NCI-H2107 treated with DMSO at 0.1 percent for 48 hours (cell line): ENCODE data around the gene FRYL.

Experiments
- DNase-seq: peaks from one replicate; lab custom pipeline; 2025; ENCODE audit not compliant: unreplicated experiment; lab: John Stamatoyannopoulos, UW

FRYL gene

DNA sequence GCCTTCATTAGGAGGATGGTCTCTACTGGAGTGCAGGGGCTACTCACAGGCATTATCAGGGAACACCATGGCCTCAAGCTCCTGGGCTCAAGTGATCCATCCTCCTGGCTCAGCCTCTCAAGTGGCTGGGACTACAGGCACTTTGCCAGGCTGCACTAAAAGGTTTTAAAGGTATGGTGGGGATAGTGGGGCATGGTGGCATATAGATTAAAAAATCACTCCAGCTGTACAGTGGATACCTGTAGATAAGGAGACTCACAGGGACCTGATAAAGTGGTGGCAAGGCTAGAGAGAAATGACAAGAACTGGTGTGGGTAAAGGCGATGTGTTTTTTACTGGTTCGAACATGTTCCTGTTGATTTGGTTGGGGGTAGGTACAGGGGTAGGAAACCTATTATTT is 284.1 kb downstream of the FRYL start:
- DNase-seq, result no peak

GRCh38 chr4:48493452-48494100 is 286.5 kb downstream of the FRYL start:
- peak; percentile 80 for DNase-seq

DNA sequence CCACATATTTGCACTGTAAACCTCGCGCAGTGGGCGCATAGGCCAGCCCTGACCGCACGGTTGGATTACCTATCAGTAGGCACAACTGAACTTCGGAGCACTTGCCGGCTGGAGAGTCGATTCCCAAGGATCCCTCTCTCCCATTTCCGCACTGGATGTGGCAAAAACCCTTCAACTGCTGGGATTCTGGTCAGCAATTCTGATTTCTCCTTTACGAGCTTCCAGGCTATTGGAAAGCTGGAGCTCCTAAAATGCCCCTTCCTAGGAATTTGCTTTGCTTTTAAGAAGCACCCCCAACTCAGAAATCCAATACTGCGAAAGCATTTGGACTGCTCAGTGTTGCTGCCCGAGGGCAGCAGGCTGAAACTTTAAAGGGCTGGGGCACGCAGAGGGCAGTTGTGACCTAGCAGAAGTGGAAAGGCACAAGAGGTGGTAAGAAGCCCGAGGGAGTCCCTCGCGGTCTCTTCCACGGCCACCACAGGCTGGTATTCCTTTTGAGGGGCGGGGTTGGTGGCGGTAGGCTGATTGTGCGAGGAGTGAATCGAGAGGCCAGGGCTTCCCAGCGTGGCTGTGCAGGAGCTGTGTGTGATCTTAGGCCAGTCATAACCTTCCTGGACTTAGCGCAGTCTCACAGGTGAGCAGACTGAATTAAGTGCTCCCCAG is 288.4 kb downstream of the FRYL start:
- DNase-seq, result no peak

DNA sequence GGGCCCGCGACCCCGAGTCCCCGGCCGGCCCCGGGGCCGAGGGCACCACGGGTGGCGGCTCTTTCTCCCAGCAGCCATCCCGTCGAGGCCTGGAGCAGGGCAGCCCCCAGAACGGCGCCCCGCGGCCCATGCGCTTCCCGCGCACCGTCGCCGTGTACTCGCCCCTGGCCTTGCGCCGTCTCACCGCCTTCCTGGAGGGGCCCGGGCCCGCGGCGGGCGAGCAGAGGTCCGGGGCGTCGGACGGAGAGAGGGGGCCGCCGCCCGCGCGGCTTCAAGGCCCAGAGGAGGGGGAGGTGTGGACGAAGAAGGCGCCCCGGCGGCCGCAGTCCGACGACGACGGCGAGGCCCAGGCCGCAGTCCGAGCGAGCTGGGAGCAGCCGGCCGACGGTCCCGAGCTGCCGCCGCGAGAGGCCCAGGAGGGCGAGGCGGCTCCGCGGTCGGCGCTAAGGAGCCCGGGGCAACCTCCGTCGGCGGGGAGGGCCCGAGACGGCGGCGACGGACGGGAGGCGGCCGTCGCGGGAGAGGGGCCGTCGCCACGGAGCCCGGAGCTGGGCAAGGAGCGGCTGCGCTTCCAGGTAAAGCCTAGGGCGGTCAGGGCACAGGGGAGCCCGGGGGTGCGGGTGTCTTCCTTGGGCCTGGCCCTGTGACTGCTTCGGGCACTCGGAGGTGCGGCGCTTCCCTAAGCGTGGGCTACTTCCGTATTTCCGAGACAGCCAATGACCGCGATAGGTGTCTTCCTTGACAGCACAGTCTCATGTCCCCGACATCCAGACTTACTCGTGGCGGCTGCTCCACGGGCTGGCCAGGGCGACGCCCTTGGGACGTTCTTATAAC is 289.2 kb downstream of the FRYL start:
- no peak for DNase-seq

- DNase-seq, result no peak
Observed at GRCh38 chr4:48490012-48490679, 289.9 kb downstream of the FRYL start, which contains the start of gene ZAR1. ZAR1 (plus strand) TSS chr4:48490252; CDS start chr4:48490292, 40 bp downstream.

GRCh38 chr4:48489683-48490011 is 290.4 kb downstream of the FRYL start:
- DNase-seq, result no peak

DNA sequence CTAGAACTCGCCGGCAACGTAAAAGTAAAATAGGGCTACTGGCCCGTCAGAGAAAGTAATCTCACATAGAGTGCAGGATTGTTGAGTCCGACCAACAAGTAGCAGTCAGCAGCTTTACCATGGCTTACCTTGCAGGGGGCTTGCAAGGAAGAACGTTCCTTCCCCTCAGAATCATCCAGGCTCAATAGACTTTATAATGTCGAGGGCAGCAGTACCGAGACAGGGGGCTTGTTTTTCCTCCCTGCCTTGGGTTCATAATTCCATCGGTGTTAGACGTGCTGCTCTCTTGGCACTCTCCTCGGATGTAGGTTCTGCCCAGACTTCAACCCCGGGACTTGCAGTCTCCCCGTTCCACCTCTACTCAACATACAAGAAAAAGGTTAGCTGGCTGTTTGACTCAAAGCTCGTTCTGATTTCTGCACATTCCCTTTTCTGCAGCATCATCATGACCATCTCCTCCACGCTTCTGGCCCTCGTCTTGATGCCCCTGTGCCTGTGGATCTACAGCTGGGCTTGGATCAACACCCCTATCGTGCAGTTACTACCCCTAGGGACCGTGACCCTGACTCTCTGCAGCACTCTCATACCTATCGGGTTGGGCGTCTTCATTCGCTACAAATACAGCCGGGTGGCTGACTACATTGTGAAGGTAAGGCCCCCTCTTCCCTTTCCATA is 295.4 kb downstream of the FRYL start:
- no peak for DNase-seq

DNA sequence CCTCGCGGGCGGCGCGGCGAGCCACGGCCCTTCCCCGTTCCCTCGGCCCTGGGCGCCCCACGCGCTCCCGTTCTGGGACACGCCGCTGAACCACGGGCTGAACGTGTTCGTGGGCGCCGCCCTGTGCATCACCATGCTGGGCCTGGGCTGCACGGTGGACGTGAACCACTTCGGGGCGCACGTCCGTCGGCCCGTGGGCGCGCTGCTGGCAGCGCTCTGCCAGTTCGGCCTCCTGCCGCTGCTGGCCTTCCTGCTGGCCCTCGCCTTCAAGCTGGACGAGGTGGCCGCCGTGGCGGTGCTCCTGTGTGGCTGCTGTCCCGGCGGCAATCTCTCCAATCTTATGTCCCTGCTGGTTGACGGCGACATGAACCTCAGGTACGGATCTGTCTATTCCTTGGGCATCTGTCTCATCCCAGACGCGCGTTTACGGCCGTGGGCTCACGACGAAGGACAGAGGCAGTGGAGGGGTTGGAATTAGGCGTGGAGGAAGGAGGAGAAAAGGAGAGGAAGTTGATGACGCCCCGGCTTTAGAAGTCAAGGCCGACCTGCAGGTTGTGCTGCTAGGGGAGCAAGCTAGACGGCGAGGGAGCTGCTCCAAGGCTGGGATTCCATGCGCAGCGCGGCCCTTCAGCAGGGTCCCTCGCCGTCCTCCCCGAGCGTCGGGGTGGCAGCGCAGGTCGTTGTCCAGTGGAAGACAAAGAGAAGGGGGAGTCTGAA is 296.1 kb downstream of the FRYL start:
- no peak for DNase-seq

GRCh38 chr4:48483006-48483776 is 296.9 kb downstream of the FRYL start, which contains the start of gene SLC10A4:
SLC10A4 (plus strand) TSS chr4:48483343; CDS start chr4:48483562, 219 bp downstream.
- peak; percentile 47 for DNase-seq

DNA sequence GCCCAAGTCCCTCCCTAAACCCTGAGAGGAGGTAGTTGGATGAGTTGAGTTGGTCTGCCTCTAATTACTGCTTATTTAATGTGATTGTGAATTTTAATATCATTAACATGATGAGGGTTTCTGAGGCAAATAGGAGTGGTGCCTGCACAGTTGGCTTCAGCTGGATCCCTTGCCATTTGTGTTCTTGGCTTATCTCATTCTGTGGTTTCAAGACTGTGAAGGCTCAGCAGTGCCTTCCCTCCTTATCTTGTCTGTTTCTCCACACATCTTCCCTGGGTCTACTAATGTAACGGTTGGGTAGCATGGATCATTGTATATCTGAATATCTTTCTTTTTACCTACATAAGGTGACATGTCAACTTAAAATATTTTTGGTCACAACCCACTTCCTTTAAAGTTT is 298.5 kb downstream of the FRYL start:
- DNase-seq, result no peak

- no peak for DNase-seq
Observed at GRCh38 chr4:48478273-48478672, 301.8 kb downstream of the FRYL start.

DNA sequence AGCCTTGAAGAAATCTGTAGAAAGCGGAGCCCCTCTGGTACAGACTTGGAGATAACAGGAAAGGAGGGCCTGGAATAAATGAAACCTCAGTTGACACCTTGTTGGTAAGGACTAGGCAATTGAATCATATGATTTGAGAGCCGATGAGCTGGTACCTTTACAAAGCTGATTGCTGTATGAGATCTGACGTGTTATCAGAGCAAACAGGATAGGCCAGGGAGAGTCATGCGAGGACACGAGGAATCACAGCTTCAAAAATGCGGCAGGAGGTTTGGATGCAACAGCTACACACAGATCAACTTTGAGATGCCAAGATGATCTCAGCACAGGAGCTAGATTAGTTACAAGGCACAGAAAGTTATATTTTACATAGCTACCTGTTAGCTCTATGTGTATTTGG is 304.3 kb downstream of the FRYL start:
- no peak for DNase-seq

DNA sequence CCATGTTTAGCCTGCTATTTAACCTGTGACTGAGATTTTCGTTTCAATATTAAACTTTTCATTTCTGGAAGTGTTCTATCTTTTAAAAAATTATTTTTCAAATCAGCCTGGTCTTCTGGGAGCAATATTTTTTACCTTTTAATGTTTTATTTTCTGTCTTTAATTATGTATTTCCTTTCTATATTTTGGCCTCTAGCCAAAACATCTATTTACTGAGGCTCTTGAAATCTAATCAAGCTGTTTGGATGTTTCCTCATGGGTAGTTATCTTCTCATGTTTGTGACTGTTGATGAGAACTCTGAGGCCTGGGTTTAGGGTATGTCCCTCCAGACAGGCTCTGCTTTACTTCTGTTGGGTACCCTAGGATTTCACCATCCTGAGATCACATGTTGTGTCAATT is 307.3 kb downstream of the FRYL start:
- DNase-seq, result no peak

DNA sequence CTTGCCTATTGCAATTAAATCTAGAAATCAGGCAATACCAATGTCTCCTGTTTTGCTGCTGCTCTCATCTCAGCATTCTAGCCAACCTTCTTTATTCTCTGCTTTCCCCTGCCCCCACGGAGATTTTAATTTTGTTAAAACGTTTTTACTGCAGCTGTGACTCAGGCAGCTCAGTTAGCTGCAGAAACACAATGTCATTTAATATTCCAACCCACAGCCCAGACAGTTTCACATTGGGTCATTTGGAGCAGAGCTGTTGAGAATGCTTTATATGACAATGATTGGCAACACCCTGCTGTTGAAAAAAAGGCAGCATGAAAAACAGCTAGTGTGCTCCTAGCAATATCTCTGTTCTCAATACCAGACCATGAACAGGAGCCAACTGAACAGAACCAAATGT is 309.5 kb downstream of the FRYL start:
- DNase-seq, result peak; percentile 49

DNA sequence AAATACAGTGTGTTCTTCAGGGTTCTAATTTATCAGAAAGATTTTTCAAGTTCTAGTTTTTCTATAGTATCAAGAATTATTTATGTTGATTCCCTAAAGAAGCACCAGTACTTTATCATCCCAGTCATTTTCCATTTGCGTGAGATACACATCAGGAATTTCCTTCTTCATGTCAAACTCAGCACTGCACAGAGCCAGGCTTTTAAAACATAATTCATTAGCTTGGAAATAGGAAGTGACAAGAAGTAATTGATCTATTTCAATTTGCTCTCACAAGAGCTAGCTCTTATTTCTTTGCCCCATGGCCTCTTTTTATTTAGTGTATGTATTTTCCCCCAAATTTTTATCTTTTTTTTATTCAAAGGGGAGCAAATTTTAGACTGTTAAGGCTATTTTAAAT is 309.9 kb downstream of the FRYL start:
- no peak for DNase-seq

DNA sequence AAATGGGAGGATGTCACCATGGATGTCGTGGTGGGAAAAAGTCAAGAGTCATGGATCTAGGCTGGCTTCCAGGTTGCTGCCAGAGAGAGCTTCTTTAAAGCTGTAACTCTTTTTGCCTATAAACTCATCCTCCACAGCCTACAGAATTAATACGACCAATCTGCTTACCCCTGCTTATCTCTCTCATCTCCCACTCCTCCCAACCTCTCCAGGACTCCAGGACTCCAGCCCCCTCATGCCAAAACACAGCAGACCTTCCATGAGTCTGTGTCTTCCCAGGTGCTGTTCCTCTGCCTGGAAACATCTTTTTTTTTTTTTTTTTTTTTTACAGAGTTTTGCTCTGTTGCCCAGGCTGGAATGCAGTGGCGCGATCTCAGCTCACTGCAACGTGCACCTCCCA is 312.2 kb downstream of the FRYL start:
- DNase-seq, result no peak

GRCh38 chr4:48467442-48467841 is 312.6 kb downstream of the FRYL start:
- no peak for DNase-seq

GRCh38 chr4:48462363-48462762 is 317.7 kb downstream of the FRYL start:
- no peak for DNase-seq

GRCh38 chr4:48461000-48461399 is 319.1 kb downstream of the FRYL start:
- DNase-seq, result no peak

DNA sequence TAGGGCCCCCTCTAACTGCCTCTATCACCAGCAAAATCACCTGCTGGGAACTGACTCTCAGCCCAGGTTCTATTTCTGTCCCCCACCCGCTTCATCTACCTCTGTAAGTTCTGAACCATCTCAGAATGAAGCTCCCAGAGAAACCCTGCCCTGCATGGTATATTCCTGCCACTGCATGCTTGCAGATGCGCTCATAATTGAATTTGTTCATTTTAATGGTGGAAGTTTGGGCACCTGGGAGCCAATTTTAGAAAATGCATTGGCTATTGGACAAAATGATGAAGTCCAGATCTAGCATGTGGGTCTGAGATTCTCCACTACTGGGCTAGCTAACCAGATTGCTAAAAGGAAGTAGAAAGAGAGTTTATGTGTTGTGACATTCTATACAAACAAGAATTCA is 325.5 kb downstream of the FRYL start:
- no peak for DNase-seq
